IMR-90 (cell line): ENCODE measurements around the gene HLA-F. TPM values are rescaled to one million over a fixed set of nuclear protein-coding genes. Genes with fewer than 3 reads are reported as not detected.

Experiments
- ATAC-seq: fragments of 200-7000 bp; cut with Tn5 transposase; 2 replicates; pipeline ENCODE4 v1.9.1; 2020; ENCODE audit warnings: low read depth, mild to moderate bottlenecking, moderate library complexity
- BruUV-seq: library from RNA; stranded (reverse); fragments of 400-500 nt; replicated peaks from 2 replicates; lab custom pipeline; 2021; lab: Mats Ljungman, UMichigan
- CTCF ChIA-PET: fragments of 300-600 bp; formaldehyde crosslinking; extraction: SDS; loops from one replicate; lab custom pipeline; 2021; ENCODE audit warnings: antibody characterized with exemption; lab: Yijun Ruan, JAX
- POLR2A ChIA-PET: fragments of 300-600 bp; sonication (Branson Sonifier 250); formaldehyde crosslinking; loops from one replicate; lab custom pipeline; 2022; ENCODE audit warnings: antibody characterized with exemption; ENCODE audit not compliant: unreplicated experiment; lab: Charles Lee
- DNase-seq: peaks from one replicate; pipeline ENCODE4 v3.0.0; 2013
- H2AFZ ChIP-seq: replicated peaks from 2 replicates; pipeline ENCODE3; 2013; ENCODE audit warnings: low read length, mild to moderate bottlenecking; ENCODE audit not compliant: poor library complexity
- H2AK5ac ChIP-seq: 2 replicates; pipeline ENCODE4 v1.6.1; 2013; ENCODE audit warnings: low read depth, low read length, inconsistent platforms
- H2AK9ac ChIP-seq: replicated peaks from 2 replicates; pipeline ENCODE3; 2013; ENCODE audit warnings: mild to moderate bottlenecking, low read depth, low read length, moderate library complexity; ENCODE audit not compliant: poor library complexity
- H2BK120ac ChIP-seq: 2 replicates; pipeline ENCODE4 v1.6.1; 2013; ENCODE audit warnings: low read depth, low read length, inconsistent platforms
- H2BK15ac ChIP-seq: 3 replicates; pipeline ENCODE4 v1.6.1; 2013; ENCODE audit warnings: low read depth, low read length, inconsistent platforms
- H2BK20ac ChIP-seq: 2 replicates; pipeline ENCODE4 v1.6.1; 2013; ENCODE audit warnings: low read depth, mild to moderate bottlenecking, inconsistent platforms, low read length, moderate library complexity
- H2BK5ac ChIP-seq: 2 replicates; pipeline ENCODE4 v1.6.1; 2013; ENCODE audit warnings: mild to moderate bottlenecking, low read depth, low read length, inconsistent platforms; ENCODE audit not compliant: poor library complexity, severe bottlenecking
- H3K14ac ChIP-seq: replicated peaks from 2 replicates; pipeline ENCODE4 v1.6.1; 2013; ENCODE audit warnings: low read depth, low read length, inconsistent platforms
- H3K18ac ChIP-seq: 2 replicates; pipeline ENCODE4 v1.6.1; 2013; ENCODE audit warnings: low read depth, low read length, control low read depth
- H3K23ac ChIP-seq: 2 replicates; pipeline ENCODE4 v1.6.1; 2013; ENCODE audit warnings: low read depth, low read length, inconsistent platforms
- H3K27ac ChIP-seq: 2 replicates; pipeline ENCODE4 v1.5.1; 2013; ENCODE audit warnings: mild to moderate bottlenecking, control low read depth, low read length; ENCODE audit not compliant: insufficient read depth
- H3K27me3 ChIP-seq: 2 replicates; pipeline ENCODE4 v1.6.1; 2013; ENCODE audit warnings: low read length; ENCODE audit not compliant: control insufficient read depth, insufficient read depth
- H3K36me3 ChIP-seq: 2 replicates; pipeline ENCODE4 v1.6.1; 2013; ENCODE audit warnings: low read length, mixed read lengths; ENCODE audit not compliant: control insufficient read depth, insufficient read depth
- H3K4ac ChIP-seq: 2 replicates; pipeline ENCODE4 v1.6.1; 2013; ENCODE audit warnings: low read depth, low read length, inconsistent platforms
- H3K4me1 ChIP-seq: 2 replicates; pipeline ENCODE4 v1.6.1; 2013; ENCODE audit warnings: low read length, mixed read lengths; ENCODE audit not compliant: control insufficient read depth, insufficient read depth
- H3K4me2 ChIP-seq: 2 replicates; pipeline ENCODE4 v1.6.1; 2013; ENCODE audit warnings: low read depth, mild to moderate bottlenecking, control low read depth, low read length, moderate library complexity
- H3K4me3 ChIP-seq: 2 replicates; pipeline ENCODE4 v1.5.1; 2013; ENCODE audit warnings: low read depth, mild to moderate bottlenecking, control low read depth, low read length, moderate library complexity; ENCODE audit not compliant: insufficient read depth
- H3K56ac ChIP-seq: 2 replicates; pipeline ENCODE4 v1.6.1; 2013; ENCODE audit warnings: low read length, inconsistent platforms; ENCODE audit not compliant: insufficient read depth; ENCODE audit errors: extremely low read depth
- H3K79me1 ChIP-seq, 2 experiments: 2 replicates each; pipeline ENCODE4 v1.6.1; 2013; ENCODE audit warnings: low read length in 2 of 2, inconsistent platforms in 1 of 2, low read depth in 1 of 2
- H3K9ac ChIP-seq: 2 replicates; pipeline ENCODE4 v1.6.1; 2013; ENCODE audit warnings: low read depth, low read length, control low read depth
- H3K9me1 ChIP-seq: 2 replicates; pipeline ENCODE4 v1.6.1; 2013; ENCODE audit warnings: low read length, inconsistent platforms; ENCODE audit not compliant: insufficient read depth
- H3K9me3 ChIP-seq: 2 replicates; pipeline ENCODE4 v1.6.1; 2013; ENCODE audit warnings: low read length; ENCODE audit not compliant: control insufficient read depth, insufficient read depth
- H4K20me1 ChIP-seq: 2 replicates; pipeline ENCODE4 v1.6.1; 2013; ENCODE audit warnings: low read length, inconsistent platforms; ENCODE audit not compliant: insufficient read depth
- H4K5ac ChIP-seq: 2 replicates; pipeline ENCODE4 v1.6.1; 2013; ENCODE audit warnings: mild to moderate bottlenecking, low read depth, low read length, control low read depth
- H4K8ac ChIP-seq, 2 experiments: 2 replicates each; pipeline ENCODE4 v1.6.1; 2013; ENCODE audit warnings: low read depth in 2 of 2, low read length in 2 of 2, control low read depth in 1 of 2, inconsistent platforms in 1 of 2
- H4K91ac ChIP-seq: 2 replicates; pipeline ENCODE4 v1.6.1; 2013; ENCODE audit warnings: low read depth, low read length, inconsistent platforms; ENCODE audit not compliant: insufficient read depth
- BHLHE40 ChIP-seq: fragments of 150-350 bp; IDR thresholded peaks from 2 replicates; pipeline ENCODE4 v1.6.1; 2016; ENCODE audit warnings: mild to moderate bottlenecking, low read depth, low read length
- CEBPB ChIP-seq: IDR thresholded peaks from 2 replicates; pipeline ENCODE4 v1.6.1; 2012; ENCODE audit warnings: low read depth, low read length, improper control_type of control experiment
- CHD1 ChIP-seq: IDR thresholded peaks from 2 replicates; pipeline ENCODE4 v1.6.1; 2012; ENCODE audit warnings: low read depth, low read length, improper control_type of control experiment
- ELK1 ChIP-seq: fragments of 150-350 bp; IDR thresholded peaks from 2 replicates; pipeline ENCODE4 v1.6.1; 2016; ENCODE audit warnings: low read depth, mild to moderate bottlenecking, low read length, moderate library complexity, borderline replicate concordance
- MAFK ChIP-seq: IDR thresholded peaks from 2 replicates; pipeline ENCODE4 v1.6.1; 2012; ENCODE audit warnings: low read depth, low read length, improper control_type of control experiment
- MAZ ChIP-seq: IDR thresholded peaks from 2 replicates; pipeline ENCODE4 v1.6.1; 2012; ENCODE audit warnings: low read depth, mild to moderate bottlenecking, low read length, improper control_type of control experiment, moderate library complexity, borderline replicate concordance
- MXI1 ChIP-seq: IDR thresholded peaks from 2 replicates; pipeline ENCODE4 v1.6.1; 2012; ENCODE audit warnings: low read depth, mild to moderate bottlenecking, low read length, moderate library complexity, borderline replicate concordance
- NFE2L2 ChIP-seq: fragments of 150-350 bp; IDR thresholded peaks from 2 replicates; pipeline ENCODE4 v1.6.1; 2016; ENCODE audit warnings: low read depth, mild to moderate bottlenecking, low read length
- POLR2A ChIP-seq: IDR thresholded peaks from 2 replicates; pipeline ENCODE4 v1.6.1; 2012; ENCODE audit warnings: mild to moderate bottlenecking, low read depth, low read length
- RAD21 ChIP-seq: IDR thresholded peaks from 2 replicates; pipeline ENCODE4 v1.6.1; 2012; ENCODE audit warnings: low read length, improper control_type of control experiment
- RCOR1 ChIP-seq: IDR thresholded peaks from 2 replicates; pipeline ENCODE4 v1.6.1; 2012; ENCODE audit warnings: mild to moderate bottlenecking, low read length, improper control_type of control experiment; ENCODE audit not compliant: insufficient replicate concordance
- WGBS, 2 experiments: methylation state at CpG; one replicate each; pipeline versions ENCODE4 v1.1.5 to v1.1.7; 2013; ENCODE audit warnings: missing lambda C conversion rate in 2 of 2; ENCODE audit not compliant: insufficient read length in 1 of 2; ENCODE audit errors: extremely low coverage in 2 of 2; 5-methylcytosine and 5-hydroxymethylcytosine counted together
- dilution Hi-C: fragments of 300-500 bp; cut with HindIII; formaldehyde crosslinking; loops from one replicate; pipeline ENCODE4 v1.14.3; 2018; ENCODE audit warnings: low sequenced_read_pairs; ENCODE audit not compliant: unreplicated experiment
- in situ Hi-C: fragments of 300-500 bp; cut with MboI; formaldehyde crosslinking; loops from 3 replicates; pipeline ENCODE4 v1.14.3; 2019; ENCODE audit warnings: low sequenced_read_pairs, inconsistent platforms, mixed read lengths
- intact Hi-C: fragments of 100-400 bp; cut with micrococcal nuclease; formaldehyde crosslinking; loops from 2 replicates; pipeline ENCODE4 v1.10.0; 2022
- polyA plus RNA-seq, 3 experiments: library from polyadenylated mRNA; depleted of rRNA; stranded (reverse); fragments of >200 nt; gene quantifications; 2 replicates each; pipeline ENCODE4 v1.2.3, GENCODE V29; 2012; ENCODE audit warnings: low replicate concordance in 1 of 3
- total RNA-seq: library from RNA; depleted of rRNA; stranded (reverse); fragments of >200 nt; gene quantifications from 2 replicates; pipeline ENCODE4 v1.2.3, GENCODE V29; 2012
- TF ChIP-seq, protein P1 (sequence below): fragments of 150-350 bp; IDR thresholded peaks from 2 replicates; pipeline ENCODE4 v1.6.1; 2017; ENCODE audit warnings: mild to moderate bottlenecking, antibody characterized with exemption, low read length, low read depth
- TF ChIP-seq, protein P2 (sequence below): conservative IDR thresholded peaks from 2 replicates; pipeline ENCODE4 v1.5.1; 2012; ENCODE audit warnings: mild to moderate bottlenecking, low read depth, low read length, improper control_type of control experiment

HLA-F gene
- total and polyA plus RNA-seq, 2 of the 4 experiments (the other 2 are of a cell fraction): not detected

GRCh38 chr6:29709188-29709587, 14.0 kb upstream of the HLA-F start:
- dilution Hi-C loops: no loop called here
- WGBS, 2 experiments: 30% methylated on average over 2 of the region's 4 CpGs; no CpG with 5 or more reads in 1 of the 2 experiments
- H3K27ac ChIP-seq: no peak overlapping the region

More at GRCh38 chr6:29709188-29709587, 14.0 kb upstream of the HLA-F start:
- no peaks in the 10 kb centered on the region for H3K36me3 ChIP-seq
- ATAC-seq (no peak), DNase-seq (no peak)
- no peak overlapping the region for H3K14ac ChIP-seq
- intact Hi-C loops (no loop called here), in situ Hi-C loops (no loop called here)
- no peaks in the 10 kb centered on the region for H3K4me1 ChIP-seq
- no peak overlapping the region for H3K9ac ChIP-seq
- CTCF ChIA-PET: no interaction called here
- no peak overlapping the region for H4K5ac ChIP-seq
- H3K4me3 ChIP-seq: no peak overlapping the region
- TF ChIP-seq MXI1 (no peak), POLR2A (no peak), ELK1 (no peak), MAFK (no peak), RCOR1 (no peak), CHD1 (no peak), BHLHE40 (no peak), CEBPB (no peak), RAD21 (no peak), NFE2L2 (no peak), MAZ (no peak)
- TF ChIP-seq, protein P1, sequence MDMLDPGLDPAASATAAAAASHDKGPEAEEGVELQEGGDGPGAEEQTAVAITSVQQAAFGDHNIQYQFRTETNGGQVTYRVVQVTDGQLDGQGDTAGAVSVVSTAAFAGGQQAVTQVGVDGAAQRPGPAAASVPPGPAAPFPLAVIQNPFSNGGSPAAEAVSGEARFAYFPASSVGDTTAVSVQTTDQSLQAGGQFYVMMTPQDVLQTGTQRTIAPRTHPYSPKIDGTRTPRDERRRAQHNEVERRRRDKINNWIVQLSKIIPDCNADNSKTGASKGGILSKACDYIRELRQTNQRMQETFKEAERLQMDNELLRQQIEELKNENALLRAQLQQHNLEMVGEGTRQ: no peak
- TF ChIP-seq, protein P2, sequence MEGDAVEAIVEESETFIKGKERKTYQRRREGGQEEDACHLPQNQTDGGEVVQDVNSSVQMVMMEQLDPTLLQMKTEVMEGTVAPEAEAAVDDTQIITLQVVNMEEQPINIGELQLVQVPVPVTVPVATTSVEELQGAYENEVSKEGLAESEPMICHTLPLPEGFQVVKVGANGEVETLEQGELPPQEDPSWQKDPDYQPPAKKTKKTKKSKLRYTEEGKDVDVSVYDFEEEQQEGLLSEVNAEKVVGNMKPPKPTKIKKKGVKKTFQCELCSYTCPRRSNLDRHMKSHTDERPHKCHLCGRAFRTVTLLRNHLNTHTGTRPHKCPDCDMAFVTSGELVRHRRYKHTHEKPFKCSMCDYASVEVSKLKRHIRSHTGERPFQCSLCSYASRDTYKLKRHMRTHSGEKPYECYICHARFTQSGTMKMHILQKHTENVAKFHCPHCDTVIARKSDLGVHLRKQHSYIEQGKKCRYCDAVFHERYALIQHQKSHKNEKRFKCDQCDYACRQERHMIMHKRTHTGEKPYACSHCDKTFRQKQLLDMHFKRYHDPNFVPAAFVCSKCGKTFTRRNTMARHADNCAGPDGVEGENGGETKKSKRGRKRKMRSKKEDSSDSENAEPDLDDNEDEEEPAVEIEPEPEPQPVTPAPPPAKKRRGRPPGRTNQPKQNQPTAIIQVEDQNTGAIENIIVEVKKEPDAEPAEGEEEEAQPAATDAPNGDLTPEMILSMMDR: no peak
- no peak overlapping the region for H3K23ac ChIP-seq
- POLR2A ChIA-PET: no interaction called here
- H3K27me3 ChIP-seq: peaks cover 10% of the 10 kb centered on the region
- no peak overlapping the region for H3K56ac ChIP-seq
- H2AFZ ChIP-seq: no peak overlapping the region
- H2AK5ac ChIP-seq: no peak overlapping the region
- H2BK15ac ChIP-seq: no peak overlapping the region
- H3K9me3 ChIP-seq: no peaks in the 10 kb centered on the region
- H2BK120ac ChIP-seq: no peak overlapping the region
- H3K4me2 ChIP-seq: no peak overlapping the region
- no peak overlapping the region for H3K4ac ChIP-seq
- H2BK20ac ChIP-seq: no peak overlapping the region
- no peak overlapping the region for H2BK5ac ChIP-seq
- no peaks in the 10 kb centered on the region for H3K9me1 ChIP-seq
- H4K8ac ChIP-seq: no peak overlapping the region
- H2AK9ac ChIP-seq: peak overlapping the region; percentile 17
- H3K18ac ChIP-seq: no peak overlapping the region
- H3K79me1 ChIP-seq: no peaks in the 10 kb centered on the region
- H4K20me1 ChIP-seq: no peaks in the 10 kb centered on the region
- no TSS peak for BruUV-seq
- H4K91ac ChIP-seq: no peak overlapping the region
